Measurements from ENCODE around the gene RET.

RET gene

GRCh38 chr10:43111101-43111500 is 34.2 kb downstream of the RET start:
- no peak for DNase-seq

GRCh38 chr10:43111921-43112607 is 35.2 kb downstream of the RET start:
- DNase-seq = no peak

DNA sequence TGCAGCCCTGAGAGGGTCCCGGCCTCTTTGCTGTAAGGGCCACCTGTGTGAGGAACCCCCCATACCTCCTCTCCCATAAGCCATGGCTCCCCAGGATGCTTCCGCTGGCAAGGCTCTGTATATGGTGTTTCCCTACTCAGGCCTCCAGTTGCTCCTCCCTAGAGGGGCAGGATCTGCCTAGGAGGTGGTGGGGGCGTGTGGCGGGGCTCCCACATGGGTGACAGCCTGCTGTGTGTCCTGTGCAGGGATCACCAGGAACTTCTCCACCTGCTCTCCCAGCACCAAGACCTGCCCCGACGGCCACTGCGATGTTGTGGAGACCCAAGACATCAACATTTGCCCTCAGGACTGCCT is 35.7 kb downstream of the RET start:
- DNase-seq = no peak

- no peak for DNase-seq
Observed at GRCh38 chr10:43113201-43114087, 36.6 kb downstream of the RET start.

- no peak for DNase-seq
Observed at GRCh38 chr10:43114088-43114742, 37.3 kb downstream of the RET start.

- DNase-seq = no peak
Observed at GRCh38 chr10:43114743-43115611, 38.1 kb downstream of the RET start.

- no peak for DNase-seq
Observed at GRCh38 chr10:43115881-43116595, 39.2 kb downstream of the RET start.

- DNase-seq = no peak
Observed at GRCh38 chr10:43116596-43116995, 39.7 kb downstream of the RET start.

GRCh38 chr10:43117031-43117776 is 40.3 kb downstream of the RET start:
- DNase-seq = no peak

DNA sequence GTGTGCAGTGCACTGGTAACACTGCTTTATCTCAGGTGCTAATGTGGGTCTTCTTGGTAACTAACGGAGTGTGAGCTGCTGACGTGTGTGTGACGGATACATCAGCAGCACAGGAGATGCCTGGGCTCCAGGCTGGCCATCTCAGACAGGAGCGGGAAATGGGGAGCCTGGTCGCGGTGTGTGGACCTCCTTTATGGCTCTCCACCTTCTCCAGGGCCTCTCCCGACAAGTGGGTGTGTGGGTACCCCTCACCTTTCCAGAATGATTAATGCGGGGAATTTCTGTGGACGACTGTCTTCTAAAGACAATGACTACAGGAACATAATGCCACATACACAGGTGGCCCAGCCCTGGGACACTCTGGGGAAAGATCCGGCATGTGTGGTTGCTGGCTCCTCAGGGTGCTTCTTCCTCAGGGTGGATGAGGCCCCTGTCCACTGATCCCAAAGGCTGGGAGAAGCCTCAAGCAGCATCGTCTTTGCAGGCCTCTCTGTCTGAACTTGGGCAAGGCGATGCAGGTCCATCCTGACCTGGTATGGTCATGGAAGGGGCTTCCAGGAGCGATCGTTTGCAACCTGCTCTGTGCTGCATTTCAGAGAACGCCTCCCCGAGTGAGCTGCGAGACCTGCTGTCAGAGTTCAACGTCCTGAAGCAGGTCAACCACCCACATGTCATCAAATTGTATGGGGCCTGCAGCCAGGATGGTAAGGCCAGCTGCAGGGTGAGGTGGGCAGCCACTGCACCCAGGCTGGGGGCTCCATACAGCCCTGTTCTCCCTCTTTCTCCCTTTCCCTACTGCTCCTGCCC is 41.1 kb downstream of the RET start:
- DNase-seq = no peak

GRCh38 chr10:43118631-43119415 is 42.0 kb downstream of the RET start:
- DNase-seq = no peak

GRCh38 chr10:43119416-43120115 is 42.7 kb downstream of the RET start:
- no peak for DNase-seq

- DNase-seq = no peak
Observed at GRCh38 chr10:43120116-43120928, 43.5 kb downstream of the RET start.

- DNase-seq = peak; percentile 65 to 83
Observed at GRCh38 chr10:43120929-43121314, 44.1 kb downstream of the RET start.

GRCh38 chr10:43121444-43121843 is 44.6 kb downstream of the RET start:
- DNase-seq = peak in 1 of 2 donors; percentile 25

DNA sequence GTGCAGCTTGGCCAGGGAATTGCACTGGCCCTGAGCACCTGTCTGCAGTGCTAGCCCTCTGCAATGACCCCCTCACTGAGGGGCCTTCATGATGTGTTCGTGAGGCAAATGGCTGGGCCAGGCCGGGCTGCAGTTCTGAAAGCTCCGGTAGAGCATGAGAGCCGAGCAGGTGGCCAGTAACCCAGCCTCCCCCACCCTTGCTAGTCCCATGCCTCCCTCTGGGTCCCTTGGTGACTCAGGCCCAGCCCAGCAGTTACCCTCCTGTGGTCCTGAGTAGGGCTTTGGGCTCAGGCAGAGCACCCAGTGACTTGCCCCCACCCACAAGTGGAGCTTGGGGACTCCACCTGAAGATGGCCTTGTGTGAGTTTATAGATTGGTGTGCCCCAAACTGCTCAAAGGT is 45.2 kb downstream of the RET start:
- no peak for DNase-seq

DNA sequence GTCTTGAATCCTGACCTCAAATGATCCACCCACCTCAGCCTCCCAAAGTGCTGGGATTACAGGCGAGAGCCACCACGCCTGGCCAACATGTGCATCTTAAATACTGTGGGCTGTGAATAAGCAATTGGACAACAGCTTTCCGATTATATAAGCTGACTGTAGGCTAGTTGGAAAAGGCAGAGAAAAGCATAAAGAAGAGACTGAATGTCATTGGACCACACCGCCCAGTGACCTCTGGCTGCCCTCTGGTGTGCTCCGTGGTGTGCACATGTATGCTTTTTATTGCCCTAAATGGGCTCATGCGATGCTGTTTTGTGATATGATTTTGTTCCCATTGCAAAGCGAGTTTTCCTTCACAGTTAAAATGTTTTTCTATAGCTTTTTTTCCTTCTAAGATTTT is 46.0 kb downstream of the RET start:
- DNase-seq = no peak
